ENCODE measurements around the gene CIAO2B.

DNA sequence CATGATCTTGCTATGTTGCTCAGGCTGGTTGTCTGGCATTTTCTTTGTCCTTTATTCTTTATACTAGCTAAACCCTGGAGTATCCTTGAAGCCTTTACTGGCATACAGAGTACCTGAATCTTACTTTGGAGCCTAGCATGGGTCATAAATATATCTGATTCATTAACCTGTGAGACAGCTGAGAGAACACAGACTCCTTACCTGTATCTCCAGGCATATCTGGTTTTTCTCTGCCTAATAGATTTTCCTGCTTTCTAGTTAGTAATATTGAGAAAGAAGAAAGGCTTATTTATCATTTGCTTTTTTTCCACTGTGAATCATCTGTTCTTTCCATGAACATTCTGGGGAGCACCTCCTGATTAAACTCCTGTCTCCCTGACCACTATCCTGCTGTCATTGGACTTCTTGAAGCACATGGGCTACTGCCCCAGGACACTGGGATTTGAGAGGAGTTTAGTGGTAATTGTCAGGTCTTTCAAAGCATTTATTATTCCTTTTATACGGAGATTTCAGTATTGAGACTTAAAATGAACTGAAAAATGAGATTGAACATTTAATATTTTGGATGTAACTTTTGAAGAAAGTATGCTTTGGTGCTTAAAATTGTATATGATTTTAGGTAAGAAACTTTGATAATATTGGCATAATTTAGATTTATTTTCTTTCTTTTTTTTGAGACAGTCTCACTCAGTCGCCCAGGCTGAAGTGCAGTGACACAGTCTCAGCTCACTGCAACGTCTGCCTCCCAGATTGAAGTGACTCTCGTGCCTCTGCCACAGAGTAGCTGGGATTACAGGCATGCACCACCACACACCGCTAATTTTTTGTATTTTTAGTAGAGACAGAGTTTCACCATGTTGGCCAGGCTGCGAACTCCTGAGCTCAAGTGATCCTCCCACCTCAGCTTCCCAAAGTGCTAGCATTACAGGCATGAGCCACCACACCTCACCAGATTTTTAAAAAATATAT is 45.3 kb downstream of the CIAO2B start:
- TF ChIP-seq, protein P1, sequence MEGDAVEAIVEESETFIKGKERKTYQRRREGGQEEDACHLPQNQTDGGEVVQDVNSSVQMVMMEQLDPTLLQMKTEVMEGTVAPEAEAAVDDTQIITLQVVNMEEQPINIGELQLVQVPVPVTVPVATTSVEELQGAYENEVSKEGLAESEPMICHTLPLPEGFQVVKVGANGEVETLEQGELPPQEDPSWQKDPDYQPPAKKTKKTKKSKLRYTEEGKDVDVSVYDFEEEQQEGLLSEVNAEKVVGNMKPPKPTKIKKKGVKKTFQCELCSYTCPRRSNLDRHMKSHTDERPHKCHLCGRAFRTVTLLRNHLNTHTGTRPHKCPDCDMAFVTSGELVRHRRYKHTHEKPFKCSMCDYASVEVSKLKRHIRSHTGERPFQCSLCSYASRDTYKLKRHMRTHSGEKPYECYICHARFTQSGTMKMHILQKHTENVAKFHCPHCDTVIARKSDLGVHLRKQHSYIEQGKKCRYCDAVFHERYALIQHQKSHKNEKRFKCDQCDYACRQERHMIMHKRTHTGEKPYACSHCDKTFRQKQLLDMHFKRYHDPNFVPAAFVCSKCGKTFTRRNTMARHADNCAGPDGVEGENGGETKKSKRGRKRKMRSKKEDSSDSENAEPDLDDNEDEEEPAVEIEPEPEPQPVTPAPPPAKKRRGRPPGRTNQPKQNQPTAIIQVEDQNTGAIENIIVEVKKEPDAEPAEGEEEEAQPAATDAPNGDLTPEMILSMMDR (IDR thresholded peaks at IDR 0.05): no peak
- no peak for TF ChIP-seq EZH2phosphoT487 (IDR thresholded peaks at IDR 0.05)
- no peak for TF ChIP-seq EZH2 (IDR thresholded peaks at IDR 0.05)
